ENCODE results near the gene TMCC3.

Gene TMCC3

GRCh38 chr12:94531196-94531720 is 119.1 kb downstream of the TMCC3 start:
- no peak for DNase-seq (ENCODE audit: low read depth)

DNA sequence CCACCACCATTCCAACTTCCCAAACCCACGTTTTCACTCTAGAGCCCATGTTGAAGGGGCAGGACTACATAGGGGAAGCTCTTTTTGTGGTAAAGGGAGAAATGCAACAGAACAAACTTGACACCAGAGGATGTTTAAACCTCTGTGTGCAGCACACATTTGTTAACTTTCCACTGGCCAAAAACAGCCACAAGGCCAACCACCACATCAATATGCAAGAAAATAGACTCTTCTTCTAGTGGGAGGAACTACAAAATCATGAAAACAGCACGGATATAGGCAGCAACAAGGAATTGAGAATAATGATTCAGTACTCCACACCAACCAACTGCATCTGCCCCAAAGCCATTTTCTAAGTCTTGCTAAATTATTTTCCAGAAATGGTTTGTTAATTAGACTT is 124.4 kb downstream of the TMCC3 start:
- no peak for DNase-seq (ENCODE audit: low read depth)
